ENCODE results near the gene FOXI1. TPM values are rescaled to one million over a fixed set of nuclear protein-coding genes. Genes with fewer than 3 reads are reported as not detected.

The FOXI1 gene
- total RNA-seq, 1 donor from 2014 or later: not detected

- FAIRE-seq: no peak
- no peak for DNase-seq (ENCODE audit: low spot score in 2 of 2)
Observed at GRCh38 chr5:170147051-170147752, 41.5 kb downstream of the FOXI1 start.

GRCh38 chr5:170147753-170148264 lies 42.1 kb downstream of the FOXI1 start:
- FAIRE-seq (no peak), DNase-seq (ENCODE audit: low spot score in 2 of 2) (no peak)

- DNase-seq (ENCODE audit: low spot score in 2 of 2) (no peak), FAIRE-seq (no peak)
Observed at GRCh38 chr5:170148430-170149205, 42.9 kb downstream of the FOXI1 start.

GRCh38 chr5:170149206-170149515 lies 43.5 kb downstream of the FOXI1 start:
- FAIRE-seq (no peak), DNase-seq (ENCODE audit: low spot score in 2 of 2) (no peak)

GRCh38 chr5:170150713-170151096 lies 45.0 kb downstream of the FOXI1 start:
- FAIRE-seq: no peak
- DNase-seq (ENCODE audit: low spot score in 2 of 2): no peak

- no peak for DNase-seq (ENCODE audit: low spot score in 2 of 2)
- no peak for FAIRE-seq
Observed at GRCh38 chr5:170151097-170151831, 45.6 kb downstream of the FOXI1 start.

GRCh38 chr5:170152767-170153166 lies 47.1 kb downstream of the FOXI1 start:
- DNase-seq (ENCODE audit: low spot score in 2 of 2) (no peak), FAIRE-seq (no peak)

- no peak for FAIRE-seq
- no peak for DNase-seq (ENCODE audit: low spot score in 2 of 2)
Observed at GRCh38 chr5:170154297-170154696, 48.6 kb downstream of the FOXI1 start.

GRCh38 chr5:170154744-170155143 lies 49.0 kb downstream of the FOXI1 start:
- FAIRE-seq: no peak

GRCh38 chr5:170155771-170156170 lies 50.1 kb downstream of the FOXI1 start:
- FAIRE-seq: no peak
- DNase-seq (ENCODE audit: low spot score in 2 of 2): no peak

More at GRCh38 chr5:170154744-170155143, 49.0 kb downstream of the FOXI1 start:
- DNase-seq (ENCODE audit: low spot score in 2 of 2): no peak

GRCh38 chr5:170159101-170159698 lies 53.5 kb downstream of the FOXI1 start:
- no peak for FAIRE-seq
- DNase-seq (ENCODE audit: low spot score in 2 of 2): no peak

Other genes with a start within 250 kb of the FOXI1 start
- 0.82 TPM for gene INSYN2B, start 125.4 kb upstream of the FOXI1 start, total RNA-seq
- gene C5orf58, start 127.1 kb downstream of the FOXI1 start, total RNA-seq: not detected
- 1.2 TPM for gene LCP2, start 191.9 kb downstream of the FOXI1 start, total RNA-seq